GM12875 (cell line): ENCODE data around the gene KCNMA1.

Experiments used
- H3K4me3 ChIP-seq: one replicate; pipeline ENCODE4 v1.5.1; 2011; ENCODE audit warnings: low read depth, low read length, control low read depth
- CTCF ChIP-seq: IDR thresholded peaks from 2 replicates; pipeline ENCODE4 v1.5.1; 2011; ENCODE audit warnings: low read depth, mild to moderate bottlenecking, control low read depth, inconsistent platforms, low read length, moderate library complexity, borderline replicate concordance; ENCODE audit not compliant: insufficient read depth

The KCNMA1 gene

GRCh38 chr10:77561991-77562390 lies 75.6 kb downstream of the KCNMA1 start:
- no peak overlapping the region for H3K4me3 ChIP-seq
- no peak for TF ChIP-seq CTCF

GRCh38 chr10:77560471-77560870 lies 77.1 kb downstream of the KCNMA1 start:
- TF ChIP-seq CTCF: no peak
- H3K4me3 ChIP-seq: no peak overlapping the region

GRCh38 chr10:77560052-77560451 lies 77.6 kb downstream of the KCNMA1 start:
- TF ChIP-seq CTCF: no peak
- no peak overlapping the region for H3K4me3 ChIP-seq

- TF ChIP-seq CTCF: no peak
- H3K4me3 ChIP-seq: no peak overlapping the region
These were observed 80.5 kb downstream of the KCNMA1 start for GRCh38 chr10:77556990-77557601.

GRCh38 chr10:77555591-77556212 lies 81.9 kb downstream of the KCNMA1 start:
- no peak overlapping the region for H3K4me3 ChIP-seq
- TF ChIP-seq CTCF: no peak

- H3K4me3 ChIP-seq: no peak overlapping the region
- no peak for TF ChIP-seq CTCF
These were observed 82.6 kb downstream of the KCNMA1 start for GRCh38 chr10:77554996-77555397.

- no peak overlapping the region for H3K4me3 ChIP-seq
- no peak for TF ChIP-seq CTCF
These were observed 83.6 kb downstream of the KCNMA1 start for GRCh38 chr10:77553966-77554365.
